ENCODE results near the gene DCLRE1C.
A peak's percentile ranks its signal among the peaks of the same experiment; 100 is the strongest.
"Not testable (repeated sequence)": the region's sequence is repeated elsewhere in the genome, so short reads cannot be mapped to it uniquely, and the experiment has no call there.

DCLRE1C gene

DNA sequence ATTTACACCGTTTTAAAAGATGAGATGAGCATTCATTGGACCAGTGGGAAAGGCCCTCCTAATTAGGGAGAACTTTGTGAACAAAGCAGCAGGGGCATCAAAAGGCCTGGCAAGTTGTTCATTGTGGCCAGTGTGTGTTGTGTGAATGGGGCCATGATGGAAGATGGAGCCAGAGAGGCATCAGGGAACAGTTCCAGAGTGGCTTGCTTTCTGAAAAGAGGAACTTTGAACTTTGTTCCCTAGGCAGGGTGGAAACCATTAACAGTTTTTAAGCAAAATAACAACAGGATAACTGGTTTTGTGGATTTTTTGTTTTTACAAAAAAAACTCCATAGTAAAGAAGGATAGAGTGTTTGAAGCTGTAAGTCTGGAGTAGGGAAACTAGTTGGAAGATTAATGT is 62.7 kb downstream of the DCLRE1C start:
- FAIRE-seq (no peak), DNase-seq (ENCODE audit: insufficient read length, low spot score) (no peak)

DNA sequence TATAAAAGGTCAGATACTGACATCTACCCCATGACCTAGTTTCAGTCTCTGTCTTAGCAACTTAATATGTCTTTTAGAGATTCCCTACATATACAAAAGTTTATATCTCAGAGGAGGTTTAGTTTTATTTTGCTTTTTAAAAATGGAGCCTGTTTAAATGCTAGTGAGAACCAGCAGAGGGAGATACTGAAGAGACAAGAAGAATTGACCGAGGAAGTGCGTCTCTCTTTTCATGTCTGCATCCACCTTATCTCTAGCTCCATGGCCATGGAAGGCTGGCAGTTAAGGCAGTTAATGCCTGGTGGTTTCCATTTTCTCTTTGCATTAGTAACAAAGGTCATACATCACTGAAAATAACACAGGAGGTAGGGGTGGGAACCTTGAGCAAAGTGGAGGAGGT is 64.6 kb downstream of the DCLRE1C start:
- no peak for DNase-seq (ENCODE audit: insufficient read length, low spot score)
- FAIRE-seq: no peak

DNA sequence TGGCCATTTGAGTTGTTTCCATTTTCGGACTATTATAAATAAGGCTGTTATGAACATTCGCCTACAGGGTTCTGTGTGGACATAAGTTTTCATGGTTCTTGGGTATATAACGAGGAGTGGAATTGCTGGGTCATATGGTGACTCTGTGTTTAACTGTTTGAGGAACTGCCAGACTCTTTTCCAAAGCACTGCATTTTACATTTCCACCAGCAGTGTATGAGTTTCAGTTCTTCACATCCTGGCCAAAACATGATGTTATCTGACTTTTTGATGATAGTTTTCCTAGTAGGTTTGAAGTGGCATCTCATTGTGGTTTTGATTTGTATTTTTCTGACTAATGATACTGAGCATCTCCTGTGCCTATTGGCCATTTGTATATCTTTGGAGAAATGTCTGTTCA is 69.8 kb downstream of the DCLRE1C start:
- no peak for DNase-seq (ENCODE audit: insufficient read length, low spot score)
- FAIRE-seq: no peak

DNA sequence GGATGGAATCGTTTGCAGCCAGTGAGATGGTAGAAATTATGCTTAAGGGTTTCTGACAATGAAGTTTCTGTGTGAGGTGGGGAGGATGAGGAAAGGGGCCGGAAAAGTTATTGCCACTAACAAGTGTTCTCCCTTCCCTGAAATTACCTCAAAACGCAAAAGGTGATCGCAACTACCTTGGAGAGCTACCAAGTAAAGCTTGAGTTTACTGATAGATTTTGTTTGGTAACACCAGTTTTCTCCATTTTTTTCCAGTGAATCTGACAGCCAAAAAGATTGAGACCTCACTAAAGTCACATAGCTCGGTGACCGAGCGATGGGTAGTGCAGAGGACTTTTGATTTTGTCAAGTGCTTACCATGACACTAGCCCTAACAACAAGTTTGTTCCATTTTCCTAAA is 73.7 kb downstream of the DCLRE1C start:
- no peak for FAIRE-seq
- no peak for DNase-seq (ENCODE audit: insufficient read length, low spot score)

DNA sequence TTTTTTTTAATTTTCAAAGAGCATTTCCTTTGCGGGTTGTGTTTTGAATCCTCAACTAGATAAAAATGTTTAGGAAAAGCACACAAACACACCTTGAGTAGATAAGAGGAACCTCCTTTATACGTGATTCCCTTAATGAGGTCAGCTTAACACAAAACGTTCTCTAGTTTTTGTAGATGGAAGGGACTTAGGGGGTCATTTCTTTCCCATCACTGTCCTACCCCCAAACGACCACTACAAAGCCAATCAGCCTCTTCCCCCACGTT is 74.0 kb downstream of the DCLRE1C start:
- no peak for FAIRE-seq
- DNase-seq (ENCODE audit: insufficient read length, low spot score): no peak

DNA sequence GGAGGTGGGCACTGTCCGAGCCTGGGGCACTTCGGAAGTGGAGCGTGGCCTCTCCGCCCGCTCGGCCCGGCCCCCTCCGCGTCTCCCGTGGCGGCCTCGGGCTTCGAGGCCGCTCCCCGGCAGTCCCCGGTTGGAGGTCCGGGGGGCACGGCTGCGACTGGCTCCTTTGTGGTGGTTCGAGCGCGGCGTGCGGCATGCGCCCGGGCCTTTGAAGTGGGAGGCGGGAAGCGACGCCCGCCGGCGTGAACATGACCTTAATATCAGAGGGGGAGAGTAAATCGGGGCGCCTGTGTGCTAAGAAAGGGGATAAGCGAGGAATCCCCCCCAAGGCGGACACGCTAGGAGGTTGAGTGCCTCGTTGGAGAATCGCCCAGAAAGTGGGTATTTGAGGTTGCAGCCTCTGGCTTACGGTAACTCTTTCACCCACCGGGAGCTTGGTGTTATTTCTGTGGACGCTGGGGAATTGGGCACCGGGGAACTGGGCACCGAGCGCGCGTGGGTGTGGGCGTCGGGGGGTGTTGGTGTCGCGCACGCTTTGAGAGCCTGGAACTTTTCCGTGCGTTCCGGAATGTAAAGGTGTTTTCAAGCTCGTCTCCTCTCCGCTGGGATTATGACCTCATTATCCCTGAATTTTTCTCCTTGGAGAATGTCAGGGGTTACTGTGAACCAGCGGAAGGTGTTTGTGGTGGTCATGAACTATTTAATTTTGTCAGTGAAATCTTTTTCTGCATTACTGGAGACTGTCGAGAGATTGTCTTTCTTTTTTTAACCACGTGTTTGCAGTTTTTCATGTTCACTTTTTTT is 74.6 kb downstream of the DCLRE1C start:
- no peak for FAIRE-seq
- peak; percentile 10 for DNase-seq (ENCODE audit: insufficient read length, low spot score)

DNA sequence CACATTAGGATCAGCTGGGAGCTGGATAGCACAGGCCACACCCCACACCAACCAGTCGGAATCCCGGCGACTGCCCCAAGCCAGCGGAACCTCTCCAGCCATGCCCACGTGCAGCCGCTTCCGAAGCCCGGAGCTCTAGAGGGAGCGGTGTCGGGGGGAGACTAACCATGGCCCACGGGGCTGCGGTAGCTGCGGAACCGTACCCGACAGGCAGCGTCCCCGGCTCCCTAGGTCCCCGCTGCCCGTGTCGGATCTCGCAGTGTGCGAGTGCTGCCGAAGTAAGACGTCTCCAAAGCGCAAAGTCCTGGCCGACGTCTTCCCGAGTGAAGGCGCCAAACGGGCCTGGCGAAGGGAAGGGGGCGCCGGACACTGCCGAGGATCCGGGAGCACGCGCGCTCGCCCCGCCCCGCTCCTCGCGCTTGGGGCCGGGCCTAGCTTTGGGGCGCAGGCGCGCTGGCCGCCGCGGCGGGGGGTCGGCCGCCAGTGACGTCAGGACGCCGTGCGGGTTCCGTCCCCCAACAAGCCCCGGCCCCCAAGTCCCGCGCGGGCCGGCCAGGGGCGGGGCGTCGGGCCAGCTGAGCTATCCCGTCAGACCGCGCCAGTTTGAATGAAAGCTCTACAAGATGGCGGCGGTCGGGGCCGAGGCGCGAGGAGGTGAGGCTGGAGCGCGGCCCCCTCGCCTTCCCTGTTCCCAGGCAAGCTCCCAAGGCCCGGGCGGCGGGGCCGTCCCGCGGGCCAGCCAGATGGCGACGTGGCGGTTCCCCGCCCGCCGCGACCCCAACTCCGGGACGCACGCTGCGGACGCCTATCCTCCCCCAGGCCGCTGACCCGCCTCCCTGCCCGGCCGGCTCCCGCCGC is 75.4 kb downstream of the DCLRE1C start, which contains the start of gene SUV39H2:
Gene SUV39H2 (plus strand): TSS at position 601 of the 858 bp plus-strand sequence. CDS start 23 bp downstream, at position 624.
- FAIRE-seq (peak; percentile 92), DNase-seq (ENCODE audit: insufficient read length, low spot score) (peak; percentile 93)

DNA sequence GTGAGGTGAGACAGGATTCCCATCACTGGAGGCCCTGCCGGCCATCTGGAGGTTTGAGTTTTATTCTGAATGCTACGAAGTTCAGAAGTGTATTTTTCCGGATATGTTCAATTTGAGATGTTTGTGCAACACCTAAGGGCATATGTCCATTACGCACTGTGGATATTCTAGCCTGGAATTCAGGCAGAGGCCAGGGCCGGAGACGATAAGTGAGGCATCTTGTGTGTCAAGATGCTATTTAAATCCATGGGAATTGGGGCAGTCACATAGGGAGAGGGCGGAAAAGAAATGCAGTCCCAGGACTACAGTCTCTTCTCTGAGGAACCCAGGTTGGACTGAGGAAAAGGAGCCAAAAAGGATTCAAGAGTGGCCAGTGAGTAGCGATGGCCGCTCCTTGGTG is 77.1 kb downstream of the DCLRE1C start:
- DNase-seq (ENCODE audit: insufficient read length, low spot score) (no peak), FAIRE-seq (no peak)

DNA sequence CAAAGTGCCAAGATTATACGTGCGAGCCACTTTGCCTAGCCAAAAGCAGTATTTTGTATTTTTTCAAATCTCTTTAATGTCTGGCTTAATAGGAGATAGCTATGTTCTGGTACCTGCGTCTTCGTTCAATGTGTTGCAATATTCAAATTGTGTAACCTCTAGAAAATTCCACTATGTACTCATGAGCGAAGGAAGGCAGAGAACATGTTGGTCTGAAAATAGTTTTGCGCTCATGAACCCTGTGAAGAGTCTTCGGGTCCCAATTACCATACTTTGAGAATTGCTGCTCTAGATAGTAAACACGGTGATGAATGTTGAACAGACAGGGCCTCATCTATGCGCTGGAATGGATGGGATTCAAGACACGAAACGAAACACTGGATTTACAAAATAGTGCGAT is 78.0 kb downstream of the DCLRE1C start:
- no peak for FAIRE-seq
- no peak for DNase-seq (ENCODE audit: insufficient read length, low spot score)

DNA sequence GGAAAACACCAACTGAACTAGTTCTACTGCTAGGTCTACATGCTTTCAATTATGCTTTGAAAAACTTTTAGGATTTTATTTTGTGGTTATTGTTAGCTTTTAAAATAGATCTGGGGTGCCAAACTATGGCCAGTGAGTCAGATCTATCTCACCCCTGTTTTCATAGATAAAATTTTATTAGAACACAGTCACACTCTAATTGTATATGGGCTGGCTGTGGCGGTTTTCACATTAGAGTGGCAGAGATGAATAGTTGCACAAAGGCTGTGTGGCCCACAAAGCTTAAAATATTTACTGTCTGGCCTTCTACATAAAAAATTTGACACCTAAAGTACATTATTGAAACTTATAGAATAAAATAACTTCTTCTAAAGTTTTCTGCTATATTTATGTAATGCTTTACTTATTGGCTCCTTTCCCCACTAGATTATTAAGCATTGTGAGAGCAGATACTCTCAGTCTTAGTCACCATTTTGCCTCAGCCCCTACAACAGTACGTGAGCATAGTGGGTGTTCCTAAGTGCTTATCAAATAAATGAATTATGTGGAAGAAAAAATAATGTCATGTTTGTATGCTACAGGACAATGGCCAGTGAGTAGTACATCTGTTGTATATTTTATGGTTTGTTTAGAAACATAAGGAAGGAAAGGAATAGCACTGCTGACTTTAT is 80.7 kb downstream of the DCLRE1C start:
- FAIRE-seq (no peak), DNase-seq (ENCODE audit: insufficient read length, low spot score) (no peak)

DNA sequence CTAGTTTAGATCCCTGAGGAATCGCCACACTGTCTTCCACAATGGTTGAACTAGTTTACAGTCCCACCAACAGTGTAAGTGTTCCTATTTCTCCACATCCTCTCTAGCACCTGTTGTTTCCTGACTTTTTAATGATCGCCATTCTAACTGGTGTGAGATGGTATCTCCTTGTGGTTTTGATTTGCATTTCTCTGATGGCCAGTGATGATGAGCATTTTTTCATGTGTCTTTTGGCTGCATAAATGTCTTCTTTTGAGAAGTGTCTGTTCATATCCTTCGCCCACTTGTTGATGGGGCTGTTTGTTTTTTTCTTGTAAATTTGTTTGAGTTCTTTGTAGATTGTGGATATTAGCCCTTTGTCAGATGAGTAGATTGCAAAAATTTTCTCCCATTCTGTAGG is 89.0 kb downstream of the DCLRE1C start:
- not testable (repeated sequence) for DNase-seq (ENCODE audit: insufficient read length, low spot score); FAIRE-seq

DNA sequence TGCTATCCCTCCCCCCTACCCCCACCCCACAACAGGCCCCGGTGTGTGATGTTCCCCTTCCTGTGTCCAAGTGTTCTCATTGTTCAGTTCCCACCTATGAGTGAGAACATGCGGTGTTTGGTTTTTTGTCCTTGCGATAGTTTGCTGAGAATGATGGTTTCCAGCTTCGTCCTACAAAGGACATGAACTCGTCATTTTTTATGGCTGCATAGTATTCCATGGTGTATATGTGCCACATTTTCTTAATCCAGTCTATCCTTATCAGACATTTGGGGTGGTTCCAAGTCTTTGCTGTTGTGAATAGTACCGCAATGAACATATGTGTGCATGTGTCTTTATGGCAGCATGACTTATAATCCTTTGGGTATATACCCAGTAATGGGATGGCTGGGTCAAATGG is 89.4 kb downstream of the DCLRE1C start:
- not testable (repeated sequence) for DNase-seq (ENCODE audit: insufficient read length, low spot score); FAIRE-seq

DNA sequence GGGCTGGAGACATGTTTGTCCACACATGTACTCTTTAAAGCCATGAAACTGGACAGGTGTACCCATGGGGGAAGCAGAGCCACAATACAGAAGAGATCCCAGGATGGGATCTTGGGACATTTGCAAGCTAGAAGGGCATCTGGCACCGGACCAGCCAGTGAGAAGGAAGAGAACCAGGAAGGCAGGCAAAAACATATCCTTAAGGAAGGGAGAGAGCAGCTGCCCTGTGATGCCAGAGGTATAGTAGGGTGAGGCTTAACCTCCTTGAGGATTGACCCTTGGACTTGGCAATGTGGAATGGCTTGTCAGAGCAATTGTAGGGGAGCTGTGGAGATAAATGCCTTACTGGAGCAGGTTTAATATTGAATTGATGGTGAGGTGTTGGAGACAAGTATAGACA is 93.1 kb downstream of the DCLRE1C start:
- DNase-seq (ENCODE audit: insufficient read length, low spot score) (no peak), FAIRE-seq (no peak)

DNA sequence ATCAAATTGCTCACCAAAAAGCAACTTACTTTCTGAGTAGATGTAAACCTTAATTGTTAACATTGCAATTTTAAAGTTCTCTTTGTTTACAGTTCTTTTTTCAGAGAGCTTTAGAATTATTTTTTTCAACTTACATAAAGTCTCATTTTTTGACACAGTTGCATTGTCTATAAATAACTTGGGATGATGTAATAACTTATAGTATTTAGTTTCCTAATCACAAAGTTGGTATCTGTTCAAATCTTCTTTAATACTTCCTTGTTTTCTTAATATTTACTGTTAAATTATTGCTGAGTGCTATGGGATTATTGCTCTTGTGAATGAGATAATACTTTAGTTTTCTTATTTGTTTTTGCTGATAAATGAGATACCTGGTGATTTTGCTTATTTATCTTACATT is 94.1 kb downstream of the DCLRE1C start:
- DNase-seq (ENCODE audit: insufficient read length, low spot score) (no peak), FAIRE-seq (no peak)

DNA sequence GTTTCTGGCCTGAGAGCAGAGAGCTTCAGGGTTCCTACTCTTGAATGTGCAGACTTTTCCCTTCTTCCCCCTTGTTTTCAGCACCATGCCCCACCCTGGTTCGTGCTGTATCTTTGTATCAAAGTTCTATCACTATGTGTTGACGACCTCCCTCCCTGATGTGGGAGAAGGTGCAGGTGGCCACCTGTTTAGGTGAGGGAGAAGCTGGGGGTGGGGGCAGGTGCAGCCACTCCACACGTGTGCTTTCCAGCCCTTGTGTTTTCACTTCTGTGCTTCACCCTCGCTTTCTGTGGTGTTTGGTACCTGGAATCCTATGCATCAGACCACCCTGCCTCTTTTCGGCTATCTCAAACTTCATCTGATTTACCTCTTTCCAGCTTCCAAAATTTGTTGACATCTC is 94.9 kb downstream of the DCLRE1C start:
- no peak for DNase-seq (ENCODE audit: insufficient read length, low spot score)
- no peak for FAIRE-seq

DNA sequence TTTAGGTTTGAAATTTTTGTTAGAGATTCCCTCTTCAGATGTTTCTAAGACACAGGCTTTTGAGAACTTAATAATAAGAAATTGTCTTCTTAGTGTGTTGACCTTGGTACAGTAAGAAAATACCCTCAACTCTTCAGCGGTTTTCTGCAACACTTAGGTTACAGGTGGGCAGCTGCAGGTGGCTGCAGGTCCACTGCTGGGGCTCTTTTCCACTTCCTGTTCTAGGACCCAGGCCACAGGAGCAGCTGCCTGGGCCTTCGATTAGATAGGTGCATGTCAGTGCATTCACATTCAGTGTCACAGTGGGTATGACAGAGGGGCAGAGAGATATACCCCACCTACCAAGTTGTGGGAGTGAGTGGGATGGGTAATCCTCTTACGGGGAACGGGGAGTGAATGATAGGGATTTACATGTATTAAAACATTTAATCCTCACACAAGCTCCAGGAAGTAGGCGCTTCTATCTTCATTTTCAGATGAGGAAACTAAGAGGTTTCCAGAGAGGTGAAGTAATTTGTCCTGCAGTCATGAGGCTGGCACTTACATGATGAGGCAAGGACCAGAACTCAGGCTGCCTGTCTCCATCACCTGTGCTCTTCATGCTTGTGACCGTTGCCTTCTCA is 95.4 kb downstream of the DCLRE1C start:
- FAIRE-seq: no peak
- DNase-seq (ENCODE audit: insufficient read length, low spot score): no peak

DNA sequence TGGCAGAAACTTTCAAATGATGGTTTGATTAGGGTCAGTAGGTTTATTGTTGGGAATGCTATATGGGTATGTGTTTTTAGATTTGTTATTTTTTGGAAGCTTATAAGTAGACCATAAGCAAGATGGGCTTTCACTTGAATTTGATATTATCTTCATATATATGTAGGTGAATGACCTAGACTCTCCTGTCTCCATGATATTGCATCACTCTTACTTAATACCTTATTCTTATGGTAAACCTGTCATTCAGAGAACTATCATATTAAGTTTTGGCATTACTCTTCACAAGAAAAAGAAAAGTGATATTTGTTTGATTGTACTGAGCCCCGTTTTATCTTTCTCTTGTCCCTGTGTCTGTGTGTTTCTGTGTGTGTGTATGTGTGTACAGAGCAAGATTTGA is 98.4 kb downstream of the DCLRE1C start:
- DNase-seq (ENCODE audit: insufficient read length, low spot score) (no peak), FAIRE-seq (no peak)

DNA sequence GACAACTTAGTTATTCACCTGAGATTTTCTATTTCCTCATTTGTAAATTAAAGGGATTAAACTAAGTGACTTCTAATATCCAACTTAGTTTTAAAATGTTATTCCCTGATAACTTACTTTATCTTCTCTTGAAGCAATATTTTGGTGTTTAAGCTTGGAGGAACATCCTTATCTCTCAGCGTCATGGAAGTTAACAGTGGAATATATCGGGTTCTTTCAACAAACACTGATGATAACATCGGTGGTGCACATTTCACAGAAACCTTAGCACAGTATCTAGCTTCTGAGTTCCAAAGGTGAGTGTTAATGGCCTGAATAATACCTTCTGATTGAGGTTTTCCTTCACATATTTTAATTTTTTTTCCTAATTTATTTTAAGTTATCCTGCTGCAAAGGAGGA is 101.7 kb downstream of the DCLRE1C start:
- no peak for FAIRE-seq

More for the DNA sequence above, 101.7 kb downstream of the DCLRE1C start:
- no peak for DNase-seq (ENCODE audit: insufficient read length, low spot score)
